Testis (tissue), 2 donors: Measurements from ENCODE around the gene PRKAR2B.

Source experiments
- POLR2A ChIP-seq: fragments of 450-650 bp; IDR thresholded peaks from one replicate; pipeline ENCODE4 v1.6.1; 2017; ENCODE audit warnings: antibody characterized with exemption, mild to moderate bottlenecking, moderate library complexity
- TF ChIP-seq, protein P1 (sequence below), 3 experiments: fragments of 450-650 bp in 2 of 3; fragments of 200-600 bp in 1 of 3; sonication (generic) in 1 of 3; IDR thresholded peaks; one replicate each; pipeline ENCODE4 v1.5.1; 2016 to 2019; ENCODE audit warnings: antibody characterized with exemption in 3 of 3, mild to moderate bottlenecking in 2 of 3, moderate library complexity in 1 of 3

DNA sequence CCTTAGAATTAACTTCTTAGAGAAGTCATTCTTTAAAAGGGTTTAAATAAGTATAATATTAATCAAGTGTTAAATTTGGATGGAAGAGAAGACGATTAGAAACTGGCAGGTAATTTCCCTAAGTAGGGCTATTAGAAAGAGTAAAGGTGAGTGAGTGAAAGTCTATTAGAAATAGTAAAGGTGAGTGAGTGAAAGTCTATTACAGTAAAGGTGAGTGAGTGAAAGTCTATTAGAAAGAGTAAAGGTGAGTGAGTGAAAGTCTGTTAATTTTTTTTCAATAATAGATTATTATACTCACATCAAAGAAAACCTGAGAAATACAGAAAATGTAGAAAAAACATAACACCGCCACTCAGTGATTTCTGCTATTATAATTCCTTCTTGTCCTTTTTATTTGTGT, 113.5 kb downstream of the PRKAR2B start:
- TF ChIP-seq, protein P1, sequence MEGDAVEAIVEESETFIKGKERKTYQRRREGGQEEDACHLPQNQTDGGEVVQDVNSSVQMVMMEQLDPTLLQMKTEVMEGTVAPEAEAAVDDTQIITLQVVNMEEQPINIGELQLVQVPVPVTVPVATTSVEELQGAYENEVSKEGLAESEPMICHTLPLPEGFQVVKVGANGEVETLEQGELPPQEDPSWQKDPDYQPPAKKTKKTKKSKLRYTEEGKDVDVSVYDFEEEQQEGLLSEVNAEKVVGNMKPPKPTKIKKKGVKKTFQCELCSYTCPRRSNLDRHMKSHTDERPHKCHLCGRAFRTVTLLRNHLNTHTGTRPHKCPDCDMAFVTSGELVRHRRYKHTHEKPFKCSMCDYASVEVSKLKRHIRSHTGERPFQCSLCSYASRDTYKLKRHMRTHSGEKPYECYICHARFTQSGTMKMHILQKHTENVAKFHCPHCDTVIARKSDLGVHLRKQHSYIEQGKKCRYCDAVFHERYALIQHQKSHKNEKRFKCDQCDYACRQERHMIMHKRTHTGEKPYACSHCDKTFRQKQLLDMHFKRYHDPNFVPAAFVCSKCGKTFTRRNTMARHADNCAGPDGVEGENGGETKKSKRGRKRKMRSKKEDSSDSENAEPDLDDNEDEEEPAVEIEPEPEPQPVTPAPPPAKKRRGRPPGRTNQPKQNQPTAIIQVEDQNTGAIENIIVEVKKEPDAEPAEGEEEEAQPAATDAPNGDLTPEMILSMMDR (IDR thresholded peaks at IDR 0.05), result no peak
- TF ChIP-seq POLR2A, result no peak
